H1 (cell line): ENCODE results near the gene TNS3. TPM values are rescaled to one million over a fixed set of nuclear protein-coding genes. Genes with fewer than 3 reads are reported as not detected.

Experiments used
- POU5F1 ChIP-seq: IDR thresholded peaks from 2 replicates; pipeline ENCODE4 v1.6.1; 2011; ENCODE audit warnings: low read depth, mild to moderate bottlenecking, low read length, moderate library complexity
- RXRA ChIP-seq: IDR thresholded peaks from 2 replicates; pipeline ENCODE4 v1.6.1; 2011; ENCODE audit warnings: low read depth, mild to moderate bottlenecking, low read length, moderate library complexity; ENCODE audit not compliant: insufficient read depth
- ZNF274 ChIP-seq: IDR thresholded peaks from 2 replicates; pipeline ENCODE4 v1.7.0; 2012; ENCODE audit warnings: low read length, borderline replicate concordance; ENCODE audit errors: extremely low read depth
- polyA plus RNA-seq, 7 experiments: library from polyadenylated mRNA; depleted of rRNA in 3 of 7; stranded (reverse) in 5 of 7; unstranded in 2 of 7; fragments of >200 nt in 5 of 7; fragments of 200-250 nt in 2 of 7; gene quantifications; 1 replicate in 5 of 7; 2 replicates in 1 of 7; 4 replicates in 1 of 7; pipeline versions ENCODE4 v1.2.1 to v1.2.3, GENCODE V29; 2011 to 2013; ENCODE audit warnings: missing spikeins in 2 of 7, mixed read lengths in 2 of 7
- total RNA-seq: library from RNA; stranded (reverse); fragmentation: NEBNext Ultra II Directional; extraction: Animal tissue kit (Norgen Biotek cat#: 25700); gene quantifications from 2 replicates; pipeline ENCODE4 v1.2.1, GENCODE V29; 2021

Gene TNS3
- total and polyA plus RNA-seq, 2 of the 8 experiments (the other 6 are each of a cell fraction or from before 2014, with no cell fraction given), result 11.9 to 24.2 TPM

DNA sequence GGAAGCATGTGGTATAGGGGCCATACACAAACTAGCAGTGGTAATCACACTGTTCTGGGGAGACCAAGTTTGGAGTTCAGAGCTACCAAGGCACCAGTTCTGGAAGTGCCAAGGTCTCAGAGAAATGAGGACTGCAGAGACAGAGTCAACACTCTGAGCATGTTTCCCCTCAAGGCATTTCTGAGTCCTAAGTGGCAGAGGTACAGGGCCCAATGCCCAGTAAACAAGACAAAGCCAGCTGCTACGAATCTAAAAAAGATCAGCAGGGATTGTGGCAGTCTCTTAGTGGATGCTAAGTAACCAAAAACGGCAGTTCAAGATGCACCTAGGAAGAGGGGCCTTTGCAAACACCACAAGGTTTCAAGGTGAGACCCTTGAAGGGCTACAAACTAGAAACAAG is 271.9 kb downstream of the TNS3 start (continued):
- TF ChIP-seq ZNF274 (no peak), POU5F1 (no peak), RXRA (no peak)
